SU-DHL-6 (cell line): Measurements from ENCODE around the gene EPB41.

Experiments
- CTCF ChIP-seq: fragments of 200-600 bp; sonication (generic); IDR thresholded peaks from one replicate; pipeline ENCODE4 v1.5.1; 2017; ENCODE audit warnings: antibody characterized with exemption, mild to moderate bottlenecking, low read length, moderate library complexity; ENCODE audit not compliant: insufficient read depth, poor library complexity, severe bottlenecking
- EZH2phosphoT487 ChIP-seq: fragments of 200-600 bp; sonication (generic), shearing (Covaris generic); conservative IDR thresholded peaks from 2 replicates; pipeline ENCODE4 v1.6.1; 2018; ENCODE audit warnings: mild to moderate bottlenecking, antibody characterized with exemption, low read length, moderate library complexity, mixed read lengths

- no peak for TF ChIP-seq CTCF
- TF ChIP-seq EZH2phosphoT487, result no peak
Observed at GRCh38 chr1:28887835-28888682, 26.3 kb upstream of the EPB41 start.
